Cardiac fibroblast (primary cell): ENCODE data around the gene CZIB.

Experiments used
- DNase-seq, 2 donors: peaks; one replicate each; pipeline versions ENCODE4 v3.0.0 to v3.0.0-alpha.2; 2010; ENCODE audit warnings: low read depth in 2 of 2
- H3K4me3 ChIP-seq, 2 donors: replicated peaks in 1 of 2; 1 replicate in 1 of 2; 2 replicates in 1 of 2; pipeline ENCODE4 v1.5.1; 2011; ENCODE audit warnings: low read depth in 2 of 2, low read length in 2 of 2, mild to moderate bottlenecking in 2 of 2, moderate library complexity in 1 of 2
- TF ChIP-seq, protein P1 (sequence below): IDR thresholded peaks from one replicate; pipeline ENCODE4 v1.5.1; 2011; ENCODE audit warnings: low read depth, mild to moderate bottlenecking, low read length, inconsistent platforms

CZIB gene

DNA sequence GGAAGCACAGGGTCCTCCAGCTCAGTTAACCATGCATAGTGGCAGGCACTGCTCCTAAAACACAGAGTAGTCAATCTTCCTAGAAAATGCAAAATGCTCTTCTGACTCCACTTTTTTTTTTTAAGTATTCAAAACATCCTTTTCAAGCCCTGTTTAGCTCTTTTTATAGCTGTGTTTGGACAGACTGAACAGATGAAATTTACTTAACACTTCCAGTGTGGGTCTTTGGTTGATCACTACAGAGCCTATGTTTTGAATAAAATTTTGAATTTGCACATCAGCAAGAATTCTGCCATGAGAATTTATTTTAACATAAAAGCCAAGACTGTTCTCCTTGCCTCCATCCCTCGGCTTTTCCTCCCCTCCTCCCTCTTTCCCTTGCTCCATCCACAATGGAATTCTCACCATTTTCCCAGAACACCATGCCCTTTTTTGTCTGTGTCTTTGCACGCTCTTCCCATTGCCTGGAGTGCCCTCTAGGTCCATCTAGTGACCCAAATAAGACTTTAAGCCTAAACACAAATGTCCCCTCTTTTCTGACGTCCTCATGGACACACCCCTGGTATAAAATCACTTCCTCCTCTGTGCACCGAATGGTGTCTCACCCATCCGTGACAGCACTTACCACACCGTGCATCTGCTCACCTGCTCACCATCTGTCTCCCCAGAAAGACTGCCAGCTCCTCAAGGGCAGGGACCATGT lies 47.9 kb downstream of the CZIB start:
- DNase-seq = peak; percentile 64 to 66

DNA sequence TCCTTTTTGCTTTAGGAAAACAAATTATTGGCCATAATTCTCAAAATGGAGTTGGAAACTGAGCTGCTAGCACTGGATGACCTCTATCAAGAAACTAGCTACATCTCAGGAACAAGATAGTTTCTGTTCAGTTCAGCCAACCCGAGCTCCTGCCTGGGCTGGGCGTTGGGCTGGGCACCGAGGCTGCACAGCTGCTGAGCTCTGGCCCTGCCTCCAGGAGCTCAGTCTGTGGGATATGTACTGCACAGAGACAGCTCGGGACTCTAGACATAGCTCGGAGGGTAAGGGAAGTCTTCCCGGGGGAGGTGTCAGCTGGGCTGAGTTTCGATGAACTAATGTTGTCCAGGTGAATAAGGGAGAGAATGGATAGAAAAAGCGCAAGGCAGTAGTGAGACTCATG lies 53.5 kb downstream of the CZIB start:
- no peak overlapping the region for H3K4me3 ChIP-seq
- TF ChIP-seq, protein P1, sequence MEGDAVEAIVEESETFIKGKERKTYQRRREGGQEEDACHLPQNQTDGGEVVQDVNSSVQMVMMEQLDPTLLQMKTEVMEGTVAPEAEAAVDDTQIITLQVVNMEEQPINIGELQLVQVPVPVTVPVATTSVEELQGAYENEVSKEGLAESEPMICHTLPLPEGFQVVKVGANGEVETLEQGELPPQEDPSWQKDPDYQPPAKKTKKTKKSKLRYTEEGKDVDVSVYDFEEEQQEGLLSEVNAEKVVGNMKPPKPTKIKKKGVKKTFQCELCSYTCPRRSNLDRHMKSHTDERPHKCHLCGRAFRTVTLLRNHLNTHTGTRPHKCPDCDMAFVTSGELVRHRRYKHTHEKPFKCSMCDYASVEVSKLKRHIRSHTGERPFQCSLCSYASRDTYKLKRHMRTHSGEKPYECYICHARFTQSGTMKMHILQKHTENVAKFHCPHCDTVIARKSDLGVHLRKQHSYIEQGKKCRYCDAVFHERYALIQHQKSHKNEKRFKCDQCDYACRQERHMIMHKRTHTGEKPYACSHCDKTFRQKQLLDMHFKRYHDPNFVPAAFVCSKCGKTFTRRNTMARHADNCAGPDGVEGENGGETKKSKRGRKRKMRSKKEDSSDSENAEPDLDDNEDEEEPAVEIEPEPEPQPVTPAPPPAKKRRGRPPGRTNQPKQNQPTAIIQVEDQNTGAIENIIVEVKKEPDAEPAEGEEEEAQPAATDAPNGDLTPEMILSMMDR = no peak
- no peak for DNase-seq

More for the DNA sequence above, 47.9 kb downstream of the CZIB start:
- H3K4me3 ChIP-seq = no peak overlapping the region
- TF ChIP-seq, protein P1 = peak; percentile 41

DNA sequence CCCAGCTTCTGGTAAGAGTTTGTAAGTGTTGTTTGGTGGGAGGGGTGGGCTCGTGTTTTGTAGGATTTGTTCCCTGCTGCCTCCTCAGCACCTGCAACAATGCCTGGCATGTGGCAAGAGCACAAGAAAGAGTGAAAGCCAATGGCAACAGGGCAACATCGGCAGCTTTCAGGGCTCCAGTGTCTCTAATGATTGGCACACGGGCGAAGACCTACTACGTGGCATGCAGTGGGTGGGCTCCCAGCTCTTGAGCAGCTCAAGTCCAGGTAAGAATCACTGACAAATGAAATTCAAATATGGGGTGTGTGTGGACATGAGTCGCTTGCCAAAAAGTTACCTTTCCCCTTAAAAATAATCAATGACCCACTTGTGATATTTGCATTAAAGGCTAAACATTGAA lies 54.1 kb downstream of the CZIB start:
- TF ChIP-seq, protein P1 = no peak
- H3K4me3 ChIP-seq = no peak overlapping the region
- DNase-seq = no peak

GRCh38 chr1:53165408-53165961 lies 54.9 kb downstream of the CZIB start:
- DNase-seq = no peak
- TF ChIP-seq, protein P1 = no peak
- H3K4me3 ChIP-seq = no peak overlapping the region
